Activated T-helper 2 cell treated with anti-CD3 and anti-CD28 coated beads, Interferon-gamma antibody, Interleukin-2, Interleukin-4, amounts not matched to agents 10 μg/mL and 5 μg/mL and 100 μg/mL, durations not matched to agents 14 hours and 24 hours and 36 hours (primary cell): ENCODE results near the gene SSR2. TPM values are rescaled to one million over a fixed set of nuclear protein-coding genes. Genes with fewer than 3 reads are reported as not detected.
A peak's percentile ranks its signal among the peaks of the same experiment; 100 is the strongest.

Experiments
- DNase-seq: peaks from one replicate; pipeline ENCODE4 v3.0.0; 2021; ENCODE audit warnings: low spot score
- H3K27ac Mint-ChIP-seq: one replicate; pipeline ENCODE4 v1.8.0; 2021; ENCODE audit warnings: mixed read lengths
- H3K27me3 Mint-ChIP-seq: one replicate; pipeline ENCODE4 v1.8.0; 2021; ENCODE audit warnings: low read depth, mixed read lengths
- H3K36me3 Mint-ChIP-seq: one replicate; pipeline ENCODE4 v1.8.0; 2021; ENCODE audit warnings: low read depth, mixed read lengths
- H3K4me1 Mint-ChIP-seq: one replicate; pipeline ENCODE4 v1.8.0; 2021; ENCODE audit warnings: low read depth, mixed read lengths
- H3K4me3 Mint-ChIP-seq: one replicate; pipeline ENCODE4 v1.8.0; 2021; ENCODE audit warnings: low read depth, mild to moderate bottlenecking, moderate library complexity, mixed read lengths
- H3K9me3 Mint-ChIP-seq: one replicate; pipeline ENCODE4 v1.8.0; 2021; ENCODE audit warnings: mixed read lengths
- intact Hi-C: fragments of 100-400 bp; cut with micrococcal nuclease; formaldehyde crosslinking; loops from one replicate; pipeline ENCODE4 v1.15.1; 2023
- total RNA-seq: library from RNA; stranded (reverse); gene quantifications from 2 replicates; pipeline ENCODE4 v1.2.3, GENCODE V29; 2022

Gene SSR2
- total RNA-seq, 1 donor from 2014 or later = 239 TPM

DNA sequence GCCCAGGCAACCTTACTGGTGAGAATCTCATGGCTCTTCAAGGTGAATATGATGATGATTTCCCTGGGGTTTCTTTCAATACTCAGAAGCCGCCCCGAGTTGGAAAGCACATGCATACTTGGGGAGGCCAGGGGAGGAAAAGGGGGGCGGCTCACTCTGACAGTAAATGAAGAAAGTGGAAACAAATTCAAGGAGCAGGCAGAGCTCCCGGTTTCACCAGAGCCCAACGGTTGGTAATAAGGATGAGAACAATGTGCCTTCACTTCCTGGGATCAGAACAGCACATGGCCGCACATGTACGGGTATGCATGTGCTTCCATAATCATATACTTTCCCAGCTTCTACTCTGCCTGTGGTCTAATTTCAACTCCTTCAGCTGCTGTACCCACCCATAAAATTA, 38.6 kb downstream of the SSR2 start:
- Mint-ChIP-seq H3K9me3 (no peaks in the 10 kb centered on the region), H3K4me3 (peak overlapping the region; percentile 6), H3K4me1 (peaks cover 40% of the 10 kb centered on the region), H3K36me3 (peaks cover 25% of the 10 kb centered on the region), H3K27me3 (no peaks in the 10 kb centered on the region), H3K27ac (peak overlapping the region; percentile 81)
- no peak for DNase-seq
- intact Hi-C loops = no loop called here

DNA sequence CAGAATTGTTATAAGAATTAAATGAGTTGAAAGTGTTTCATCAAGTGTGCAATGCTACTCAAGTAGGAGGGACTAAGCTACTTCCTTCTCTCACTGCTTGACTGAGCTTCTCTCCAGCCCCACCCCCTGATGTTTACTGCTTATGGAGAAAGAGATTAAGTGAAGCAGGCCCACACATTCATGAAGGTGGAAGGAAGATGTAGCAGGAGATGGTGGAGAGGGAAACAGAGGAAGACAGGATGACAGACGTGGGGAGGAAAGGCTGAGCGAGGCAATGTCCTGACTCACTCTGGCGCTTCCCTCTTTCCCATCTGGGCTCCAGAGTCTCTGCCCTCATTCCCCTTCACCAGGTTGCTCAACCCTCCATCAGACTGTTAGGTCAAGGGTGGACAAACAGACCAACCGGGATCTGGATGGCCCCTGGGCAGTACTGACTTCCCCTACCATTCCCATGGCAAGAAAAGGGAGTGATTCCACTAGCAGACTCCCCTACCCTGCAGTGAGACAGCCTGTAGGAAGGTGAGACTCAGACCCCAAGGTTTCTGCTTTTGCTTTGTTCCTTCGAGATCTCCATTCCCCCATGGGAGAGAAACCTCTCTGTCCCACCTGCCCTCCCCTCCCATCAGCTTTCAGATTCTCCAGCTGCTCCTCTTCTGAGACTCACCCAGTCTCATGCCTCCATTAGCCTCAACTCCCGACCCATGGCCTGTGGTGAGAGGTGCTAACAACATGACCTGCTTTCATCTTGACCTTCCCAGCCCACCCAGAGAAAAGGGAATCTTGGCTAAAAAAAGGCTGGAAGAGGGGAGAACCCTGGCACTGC, 39.3 kb downstream of the SSR2 start:
- Mint-ChIP-seq H3K4me3 (peak overlapping the region; percentile 95), H3K4me1 (peaks cover 41% of the 10 kb centered on the region), H3K27me3 (no peaks in the 10 kb centered on the region), H3K9me3 (no peaks in the 10 kb centered on the region), H3K36me3 (peaks cover 31% of the 10 kb centered on the region), H3K27ac (peak overlapping the region; percentile 81)
- intact Hi-C loops = no loop called here
- no peak for DNase-seq

DNA sequence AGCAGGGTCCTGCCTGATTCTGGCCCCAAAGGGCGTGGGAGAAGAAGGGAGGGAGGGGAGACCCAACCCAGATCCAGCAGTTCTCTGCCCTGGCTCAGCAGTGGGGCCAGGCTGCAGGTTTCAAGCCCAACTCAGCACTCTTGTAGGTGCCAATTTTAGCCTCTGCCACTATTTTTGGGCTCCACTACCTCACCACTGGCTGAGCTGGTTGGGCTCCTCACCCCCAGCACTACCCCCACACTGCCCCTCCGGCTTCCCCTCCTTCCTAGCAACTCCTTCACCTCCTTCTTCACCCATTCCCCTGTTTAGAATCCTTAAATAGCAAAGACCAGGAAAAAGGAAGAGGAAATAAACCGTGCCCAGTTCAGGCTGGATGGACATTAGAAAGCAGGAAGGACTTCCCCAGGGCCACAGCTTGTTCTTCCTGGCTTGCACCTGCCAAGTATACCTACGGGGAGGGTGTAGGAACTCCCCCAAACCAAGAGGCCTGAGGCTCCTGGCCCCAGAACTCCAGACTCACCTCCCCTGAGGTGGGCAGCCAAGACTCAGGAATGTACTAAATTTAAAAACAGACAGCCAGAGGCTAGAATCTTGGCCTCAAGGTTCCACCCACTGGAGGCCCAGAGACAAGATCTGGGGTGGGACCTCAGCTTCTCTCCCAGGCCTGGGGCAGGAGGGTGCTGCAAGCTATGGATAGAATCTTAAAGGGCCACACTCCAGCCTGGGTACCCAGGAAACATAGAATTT, 41.0 kb downstream of the SSR2 start:
- H3K4me1 Mint-ChIP-seq = peaks cover 51% of the 10 kb centered on the region
- H3K9me3 Mint-ChIP-seq = no peaks in the 10 kb centered on the region
- H3K4me3 Mint-ChIP-seq = peak overlapping the region; percentile 95
- intact Hi-C loops = loop anchor here (10.0 kb wide), 1 partner anchor 215 kb away; the partner anchor contains the start of gene SLC25A44
- H3K36me3 Mint-ChIP-seq = peaks cover 47% of the 10 kb centered on the region
- no peaks in the 10 kb centered on the region for H3K27me3 Mint-ChIP-seq
- H3K27ac Mint-ChIP-seq = peak overlapping the region; percentile 95
- no peak for DNase-seq

DNA sequence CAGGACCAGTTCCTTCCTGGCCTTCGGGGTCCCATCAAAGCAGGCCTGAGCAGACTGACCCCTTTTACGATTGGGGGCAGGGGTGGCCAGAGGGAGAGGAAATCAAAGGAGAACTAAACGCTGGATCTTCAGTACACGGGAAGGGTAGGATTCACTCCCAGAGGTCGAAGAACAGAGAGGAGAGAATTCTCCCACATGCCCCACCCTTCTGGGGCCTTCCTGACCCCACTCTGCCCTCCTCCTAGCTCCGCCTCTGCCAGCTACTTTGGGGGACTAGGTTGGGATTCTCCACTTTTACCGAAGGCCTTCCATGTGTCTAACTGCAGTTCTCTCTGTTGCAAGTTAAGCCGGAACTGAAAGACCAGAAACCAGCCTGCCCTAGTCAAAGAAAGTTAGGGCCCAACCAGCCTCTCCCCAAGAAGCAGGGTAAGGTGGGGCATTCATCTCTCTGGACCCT, 41.8 kb downstream of the SSR2 start:
- Mint-ChIP-seq H3K27me3 (no peaks in the 10 kb centered on the region), H3K9me3 (no peaks in the 10 kb centered on the region), H3K27ac (peak overlapping the region; percentile 95), H3K4me1 (peaks cover 57% of the 10 kb centered on the region), H3K4me3 (peak overlapping the region; percentile 95), H3K36me3 (peaks cover 53% of the 10 kb centered on the region)
- intact Hi-C loops = loop anchor here (10.0 kb wide), 1 partner anchor 216 kb away; the partner anchor contains the start of gene SLC25A44
- DNase-seq = no peak

DNA sequence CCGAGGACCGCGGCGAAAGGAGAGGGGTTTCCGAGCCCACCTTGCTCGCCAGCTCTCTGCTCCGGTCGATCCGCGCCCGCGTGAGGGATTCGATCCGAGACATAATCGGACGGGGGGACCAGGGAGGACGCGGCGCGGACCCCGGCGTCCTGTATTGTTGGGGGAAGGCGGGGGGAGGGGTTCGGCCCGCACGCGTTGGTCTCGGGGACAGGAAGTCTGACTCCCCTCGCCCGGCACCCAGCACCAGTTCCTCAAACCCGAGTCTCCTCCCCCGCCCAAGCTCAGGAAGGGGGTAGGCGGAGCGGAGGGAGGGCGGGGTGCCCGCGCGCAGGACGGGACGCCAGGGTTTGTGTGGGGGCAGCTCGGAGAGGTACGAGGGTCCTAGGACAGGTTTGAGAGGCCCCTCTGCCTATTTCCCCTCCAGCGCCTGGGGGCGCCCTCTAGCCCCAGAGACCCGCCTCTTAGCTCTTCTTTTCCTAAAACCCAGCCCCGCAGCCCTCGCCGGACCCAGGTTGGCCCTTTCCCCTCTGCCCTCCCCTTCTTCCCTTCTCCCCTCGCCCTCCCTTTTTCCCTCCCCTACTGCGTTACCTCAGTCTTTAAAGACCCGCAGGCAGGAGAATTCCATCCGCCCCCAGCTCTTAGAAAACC, 42.3 kb downstream of the SSR2 start, which contains the start of gene ARHGEF2:
ARHGEF2 (minus strand) TSS at position 223 of the 648 bp plus-strand sequence; CDS start at position 103, 120 bp downstream.
- Mint-ChIP-seq H3K27ac (peak within 1 kb of the TSS; percentile 95), H3K36me3 (peaks cover 57% of the 10 kb centered on the region), H3K27me3 (no peaks in the 10 kb centered on the region), H3K4me3 (peak within 1 kb of the TSS; percentile 95), H3K9me3 (no peaks in the 10 kb centered on the region), H3K4me1 (peaks cover 55% of the 10 kb centered on the region)
- DNase-seq = peak; percentile 71
- intact Hi-C loops = loop anchor here (10.0 kb wide), 1 partner anchor 216 kb away; the partner anchor contains the start of gene SLC25A44

DNA sequence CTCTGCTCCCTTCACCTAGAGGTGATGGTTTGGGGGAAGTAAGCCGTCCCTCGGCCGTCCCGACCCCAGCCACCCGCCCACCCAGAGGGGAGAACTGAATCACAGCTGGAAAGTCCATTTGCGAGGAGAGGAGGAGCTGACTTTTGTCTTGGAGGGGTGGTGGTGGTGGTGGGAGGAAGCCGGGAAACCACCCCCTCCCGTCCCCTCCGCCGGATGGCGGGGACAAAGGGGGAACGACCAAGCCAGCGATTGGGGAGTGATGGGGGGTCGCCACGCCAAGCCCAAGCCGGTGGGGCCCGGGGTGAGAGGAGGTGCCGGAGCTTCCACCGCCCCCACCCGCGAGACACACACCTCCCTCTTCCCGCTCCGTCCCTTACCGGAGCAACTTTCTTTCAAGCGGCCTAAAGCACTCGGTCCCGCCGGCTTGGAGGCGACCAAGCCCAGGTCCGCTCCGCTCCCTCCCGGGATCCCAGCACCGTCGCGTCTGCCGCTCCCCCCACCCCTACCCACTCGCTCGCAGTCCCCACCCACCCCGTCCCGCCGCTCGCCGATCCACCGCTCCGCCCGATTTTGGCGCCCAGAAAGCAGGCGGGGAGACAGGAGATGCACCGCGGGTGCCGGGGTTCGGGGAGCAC, 42.9 kb downstream of the SSR2 start:
- H3K27ac Mint-ChIP-seq = peak overlapping the region; percentile 95
- peak; percentile 16 for DNase-seq
- no peaks in the 10 kb centered on the region for H3K27me3 Mint-ChIP-seq
- intact Hi-C loops = loop anchor here (1.0 to 10.0 kb wide), 3 partner anchors 44 to 217 kb away; partner anchors contain the start of genes KHDC4, RIT1 and SLC25A44
- no peaks in the 10 kb centered on the region for H3K9me3 Mint-ChIP-seq
- H3K4me1 Mint-ChIP-seq = peaks cover 57% of the 10 kb centered on the region
- peaks cover 60% of the 10 kb centered on the region for H3K36me3 Mint-ChIP-seq
- peak overlapping the region; percentile 95 for H3K4me3 Mint-ChIP-seq

DNA sequence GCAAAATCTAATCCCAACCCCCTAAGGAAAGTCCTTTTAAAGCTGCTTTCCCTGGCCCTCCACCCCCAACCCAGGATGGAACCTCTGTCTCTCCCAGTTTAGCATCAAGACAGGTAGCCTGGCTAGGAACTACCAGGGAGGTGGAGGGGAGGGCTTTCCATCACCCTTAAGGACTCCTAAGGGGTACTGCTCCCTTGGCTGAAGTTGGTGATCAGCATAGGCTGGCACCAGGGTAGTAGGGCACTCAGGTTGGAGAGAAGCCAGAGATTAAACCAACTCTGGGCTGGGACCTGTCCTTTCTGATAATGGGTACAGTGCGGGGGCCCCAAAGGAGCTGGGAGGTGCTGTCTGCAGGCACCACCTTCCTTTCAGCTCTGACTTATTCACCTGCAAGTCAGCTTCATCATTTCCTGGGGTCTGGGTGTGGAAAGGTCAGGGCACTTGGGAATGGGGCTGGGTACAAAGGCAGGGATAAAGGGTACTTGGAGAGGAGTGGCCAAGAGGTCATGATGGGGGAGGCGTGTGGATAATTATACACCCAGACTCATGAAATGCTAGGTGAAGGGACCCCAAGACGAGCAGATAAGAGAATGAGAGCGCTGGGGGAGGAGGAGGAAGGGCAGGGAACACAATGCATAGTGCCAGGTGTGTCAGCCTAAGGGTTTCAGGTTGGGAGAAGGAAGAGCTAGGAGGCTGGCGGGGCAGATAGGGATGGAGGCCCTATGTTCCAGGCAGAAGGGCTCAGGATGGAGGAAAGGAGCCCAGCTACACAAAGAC, 43.6 kb downstream of the SSR2 start:
- no peak for DNase-seq
- peaks cover 66% of the 10 kb centered on the region for H3K36me3 Mint-ChIP-seq
- intact Hi-C loops = loop anchor here (1.0 to 10.0 kb wide), 4 partner anchors 31 to 218 kb away; partner anchors contain the start of genes KHDC4, RIT1 and SLC25A44

DNA sequence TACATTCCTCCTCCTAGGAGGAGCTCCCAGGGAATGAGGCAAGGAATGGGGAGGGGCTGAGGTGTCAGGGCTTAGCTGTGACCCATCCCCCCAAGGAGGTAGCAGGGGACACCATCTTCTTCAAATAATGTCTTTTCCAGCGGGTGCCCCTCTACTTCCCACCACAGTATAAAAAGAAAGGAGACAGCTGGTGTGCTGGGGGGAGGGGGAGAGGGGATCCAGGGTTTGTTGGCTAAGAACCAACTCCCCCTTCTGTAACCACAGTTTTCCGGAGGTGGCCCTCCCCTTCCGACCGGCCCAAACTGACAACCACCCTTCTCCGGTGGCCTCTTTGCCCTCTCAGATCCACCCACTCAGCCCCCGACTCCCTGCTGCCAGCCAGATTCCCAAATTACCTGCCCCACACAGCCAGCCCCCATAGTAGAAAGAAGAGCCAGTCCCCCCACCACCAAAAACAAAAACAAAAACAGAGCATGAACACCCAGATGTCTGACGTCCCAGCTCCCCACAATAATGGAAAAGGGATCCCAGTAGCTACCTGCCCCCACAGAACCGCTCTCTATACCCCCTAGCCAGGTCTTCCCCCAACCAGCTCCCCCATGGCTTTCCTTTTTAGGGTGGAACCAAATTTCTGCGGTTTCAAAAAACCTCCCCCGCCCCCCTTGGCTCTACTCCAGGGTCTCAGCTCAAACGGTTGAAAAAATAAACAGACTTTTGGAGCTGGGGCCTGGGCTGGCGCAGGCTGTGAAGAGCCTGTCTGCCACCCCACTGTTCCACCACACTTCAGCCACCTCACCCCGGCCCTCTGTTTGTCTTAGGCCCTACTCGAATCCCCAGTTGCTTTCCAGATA, 44.5 kb downstream of the SSR2 start:
- peak overlapping the region; percentile 95 for H3K27ac Mint-ChIP-seq

More for the DNA sequence above, 43.6 kb downstream of the SSR2 start:
- H3K4me3 Mint-ChIP-seq = peak overlapping the region; percentile 95
- no peaks in the 10 kb centered on the region for H3K9me3 Mint-ChIP-seq
- H3K4me1 Mint-ChIP-seq = peaks cover 57% of the 10 kb centered on the region
- no peaks in the 10 kb centered on the region for H3K27me3 Mint-ChIP-seq
- peak overlapping the region; percentile 95 for H3K27ac Mint-ChIP-seq

DNA sequence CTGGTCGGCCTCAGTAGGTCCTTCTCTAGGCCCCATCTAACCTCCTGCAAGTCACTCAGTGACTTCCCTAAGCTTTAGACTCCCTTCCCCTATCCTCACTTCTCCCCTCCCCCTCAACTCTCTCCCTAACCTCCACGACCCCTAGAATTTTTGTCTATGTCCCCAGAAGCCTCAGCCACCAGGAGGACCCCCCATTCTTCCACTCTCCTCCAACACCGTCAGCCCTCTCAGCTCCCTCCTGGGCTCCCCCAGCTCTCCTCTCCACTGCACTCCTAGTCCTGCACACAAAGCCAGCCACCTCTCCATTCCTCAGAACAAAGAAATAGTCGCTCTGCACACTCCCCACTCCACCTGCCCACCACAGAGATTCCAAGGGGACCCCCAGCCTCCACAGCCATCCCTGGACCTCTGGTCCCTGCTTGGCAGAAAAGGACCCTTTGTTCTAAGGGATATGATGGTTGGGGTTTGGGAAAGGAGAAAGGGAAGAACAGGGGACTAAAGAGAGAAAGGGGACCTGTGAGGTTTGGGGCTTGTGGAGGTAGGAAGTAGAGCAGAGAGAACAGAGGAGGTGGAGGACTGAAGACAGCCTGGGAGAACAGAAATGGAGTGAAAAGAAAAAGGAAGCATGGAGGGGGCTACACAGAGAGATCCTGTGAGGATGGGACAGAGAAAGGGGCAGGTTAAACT, 45.2 kb downstream of the SSR2 start:
- Mint-ChIP-seq H3K4me3 (peak overlapping the region; percentile 95), H3K9me3 (no peaks in the 10 kb centered on the region), H3K4me1 (peaks cover 55% of the 10 kb centered on the region), H3K27me3 (no peaks in the 10 kb centered on the region), H3K27ac (peak overlapping the region; percentile 95), H3K36me3 (peaks cover 63% of the 10 kb centered on the region)
- no peak for DNase-seq
- intact Hi-C loops = loop anchor here (1.0 to 10.0 kb wide), 3 partner anchors 29 to 219 kb away; partner anchors contain the start of genes RIT1 and SLC25A44

More for the DNA sequence above, 44.5 kb downstream of the SSR2 start:
- intact Hi-C loops = loop anchor here (1.0 to 10.0 kb wide), 3 partner anchors 30 to 219 kb away; partner anchors contain the start of genes RIT1 and SLC25A44
- peak; percentile 34 for DNase-seq
- no peaks in the 10 kb centered on the region for H3K27me3 Mint-ChIP-seq
- H3K36me3 Mint-ChIP-seq = peaks cover 64% of the 10 kb centered on the region
- H3K4me3 Mint-ChIP-seq = peak overlapping the region; percentile 95
- H3K9me3 Mint-ChIP-seq = no peaks in the 10 kb centered on the region
- H3K4me1 Mint-ChIP-seq = peaks cover 55% of the 10 kb centered on the region
